WI38 (cell line): ENCODE measurements around the gene STARD3.

Experiments
- H3K4me3 ChIP-seq: 2 replicates; pipeline ENCODE4 v1.5.1; 2011; ENCODE audit warnings: low read depth, mild to moderate bottlenecking, control low read depth, low read length
- CTCF ChIP-seq: IDR thresholded peaks from 2 replicates; pipeline ENCODE4 v1.5.1; 2012; ENCODE audit warnings: low read depth, mild to moderate bottlenecking, control low read depth, low read length

The STARD3 gene

GRCh38 chr17:39699818-39700147 is 62.8 kb downstream of the STARD3 start, which contains the start of gene ERBB2:
Gene ERBB2 (plus strand): TSS chr17:39700064. CDS start chr17:39700239, 175 bp downstream.
- peak within 1 kb of the TSS; percentile 85 for H3K4me3 ChIP-seq
- no peak for TF ChIP-seq CTCF

- peak overlapping the region; percentile 85 for H3K4me3 ChIP-seq
- no peak for TF ChIP-seq CTCF
These were observed 63.4 kb downstream of the STARD3 start for GRCh38 chr17:39700148-39700987.

GRCh38 chr17:39701012-39701783 is 64.3 kb downstream of the STARD3 start:
- TF ChIP-seq CTCF = no peak
- H3K4me3 ChIP-seq = peak overlapping the region; percentile 85

GRCh38 chr17:39701784-39702422 is 65.0 kb downstream of the STARD3 start:
- no peak for TF ChIP-seq CTCF
- H3K4me3 ChIP-seq = peak overlapping the region; percentile 85

GRCh38 chr17:39702901-39703893 is 66.3 kb downstream of the STARD3 start:
- H3K4me3 ChIP-seq = no peak overlapping the region
- no peak for TF ChIP-seq CTCF

GRCh38 chr17:39703913-39704312 is 67.0 kb downstream of the STARD3 start:
- TF ChIP-seq CTCF = no peak

More at GRCh38 chr17:39703913-39704312, 67.0 kb downstream of the STARD3 start:
- no peak overlapping the region for H3K4me3 ChIP-seq
